NCI-H2081 treated with DMSO at 0.1 percent for 48 hours (cell line): Measurements from ENCODE around the gene ULBP1.
"Not testable (repeated sequence)": the region's sequence is repeated elsewhere in the genome, so short reads cannot be mapped to it uniquely, and the experiment has no call there.

ENCODE experiments used
- DNase-seq: peaks from one replicate; lab custom pipeline; 2025; lab: John Stamatoyannopoulos, UW

ULBP1 gene

GRCh38 chr6:149975400-149975799 is 11.7 kb downstream of the ULBP1 start:
- no peak for DNase-seq

DNA sequence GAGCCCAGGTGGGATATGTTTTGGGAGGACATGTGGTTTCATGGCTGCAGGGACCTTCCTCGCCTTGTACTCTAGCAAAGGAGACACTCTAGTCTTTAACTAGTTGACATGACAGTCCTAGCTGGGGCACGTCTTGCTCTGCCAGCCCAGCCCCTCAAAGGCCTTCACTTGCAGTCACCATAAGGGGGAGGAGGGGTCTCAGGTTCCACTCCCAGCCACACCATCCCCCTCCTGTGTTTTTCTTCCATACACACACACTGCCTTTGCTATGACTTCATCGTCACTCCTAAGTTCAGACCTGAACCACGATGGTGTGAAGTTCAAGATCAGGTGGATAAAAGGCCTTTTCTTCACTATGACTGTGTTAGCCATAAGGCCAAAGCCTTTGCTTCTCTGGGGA is 13.5 kb downstream of the ULBP1 start:
- DNase-seq, result no peak

GRCh38 chr6:149978610-149979009 is 14.9 kb downstream of the ULBP1 start:
- DNase-seq, result no peak

DNA sequence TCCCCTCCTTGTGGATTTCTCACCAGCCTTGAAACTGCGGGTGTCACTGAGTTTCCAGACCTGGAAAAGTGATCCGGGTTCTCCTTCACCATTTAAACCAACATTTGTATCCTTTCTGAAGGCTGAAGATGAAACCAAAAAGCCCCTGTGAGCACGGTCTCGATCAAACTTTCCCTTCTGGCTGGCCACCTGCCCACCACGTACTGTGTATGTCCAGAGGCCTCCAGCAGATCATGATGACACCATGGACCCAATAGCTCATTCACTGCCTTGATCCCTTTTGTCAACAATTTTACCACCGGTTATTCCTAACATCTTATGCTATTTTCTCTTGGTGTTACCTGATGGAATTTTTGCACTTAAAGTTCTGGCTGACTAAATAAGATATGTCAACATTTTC is 15.6 kb downstream of the ULBP1 start:
- no peak for DNase-seq

DNA sequence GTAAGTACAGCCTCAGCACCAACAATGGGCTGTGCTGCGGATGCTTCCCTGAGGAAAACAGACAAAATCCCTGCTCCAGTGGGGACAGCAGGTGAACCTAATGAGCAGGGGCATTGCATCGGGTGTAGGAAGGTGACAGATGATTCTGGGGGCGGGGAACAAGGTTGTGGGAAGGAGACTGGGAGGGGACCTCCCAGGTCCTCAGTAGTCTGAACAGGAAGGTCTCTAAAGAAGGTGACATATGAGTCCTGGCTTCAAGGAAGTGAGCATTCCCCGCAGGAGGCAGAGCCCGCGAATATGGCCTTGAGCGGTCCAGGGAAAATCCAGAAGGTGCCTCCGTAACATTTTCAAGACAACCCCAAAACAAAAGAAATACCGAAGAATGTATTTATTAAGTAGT is 19.4 kb downstream of the ULBP1 start:
- no peak for DNase-seq

GRCh38 chr6:149984773-149985172 is 21.0 kb downstream of the ULBP1 start:
- DNase-seq, result no peak

DNA sequence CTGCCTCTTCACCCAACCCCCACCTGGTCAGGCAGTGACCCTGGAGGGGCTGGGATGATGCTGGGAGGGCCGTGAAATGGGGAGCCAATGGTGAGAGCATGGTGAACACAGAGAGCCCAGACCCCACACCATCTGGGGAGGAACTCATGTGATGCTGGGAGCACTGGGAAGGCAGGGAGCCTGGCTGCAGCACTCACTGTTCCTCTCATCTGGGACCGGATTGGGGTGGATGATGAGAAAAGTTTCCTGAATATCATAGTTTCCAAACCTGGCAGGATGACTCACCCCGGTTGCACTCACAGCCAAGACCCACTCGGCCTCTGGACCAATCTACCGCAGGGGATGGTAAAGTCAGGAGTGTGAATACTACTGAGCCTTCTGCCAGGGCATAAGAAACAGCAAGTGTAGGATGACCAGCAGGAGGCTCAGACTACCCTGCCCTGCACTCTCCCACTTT is 21.8 kb downstream of the ULBP1 start:
- no peak for DNase-seq

GRCh38 chr6:149987602-149988107 is 23.9 kb downstream of the ULBP1 start:
- no peak for DNase-seq

- DNase-seq, result no peak
Observed at GRCh38 chr6:149988550-149989346, 25.0 kb downstream of the ULBP1 start.

DNA sequence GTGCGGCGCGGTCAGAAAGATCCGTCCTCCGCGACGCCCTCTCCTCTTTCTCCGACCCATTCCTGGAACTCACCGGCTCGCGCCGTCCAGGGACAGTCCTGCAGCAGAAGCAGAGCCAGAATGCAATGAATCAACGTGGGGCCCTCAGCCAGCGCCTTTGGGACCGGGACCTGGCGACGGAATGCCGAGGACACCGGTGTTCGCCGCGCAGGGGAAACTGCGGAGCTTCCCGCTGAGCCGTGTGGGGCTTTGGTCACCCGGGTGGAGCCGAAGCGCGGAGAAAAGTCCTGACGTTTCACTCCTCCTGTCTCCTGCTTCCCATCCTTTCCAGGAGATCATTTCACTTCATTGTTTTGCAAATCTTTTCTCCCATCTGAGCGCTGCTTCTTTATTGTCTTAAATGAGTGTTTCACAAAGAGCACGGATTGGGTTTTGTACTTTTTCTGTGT is 26.5 kb downstream of the ULBP1 start:
- no peak for DNase-seq

DNA sequence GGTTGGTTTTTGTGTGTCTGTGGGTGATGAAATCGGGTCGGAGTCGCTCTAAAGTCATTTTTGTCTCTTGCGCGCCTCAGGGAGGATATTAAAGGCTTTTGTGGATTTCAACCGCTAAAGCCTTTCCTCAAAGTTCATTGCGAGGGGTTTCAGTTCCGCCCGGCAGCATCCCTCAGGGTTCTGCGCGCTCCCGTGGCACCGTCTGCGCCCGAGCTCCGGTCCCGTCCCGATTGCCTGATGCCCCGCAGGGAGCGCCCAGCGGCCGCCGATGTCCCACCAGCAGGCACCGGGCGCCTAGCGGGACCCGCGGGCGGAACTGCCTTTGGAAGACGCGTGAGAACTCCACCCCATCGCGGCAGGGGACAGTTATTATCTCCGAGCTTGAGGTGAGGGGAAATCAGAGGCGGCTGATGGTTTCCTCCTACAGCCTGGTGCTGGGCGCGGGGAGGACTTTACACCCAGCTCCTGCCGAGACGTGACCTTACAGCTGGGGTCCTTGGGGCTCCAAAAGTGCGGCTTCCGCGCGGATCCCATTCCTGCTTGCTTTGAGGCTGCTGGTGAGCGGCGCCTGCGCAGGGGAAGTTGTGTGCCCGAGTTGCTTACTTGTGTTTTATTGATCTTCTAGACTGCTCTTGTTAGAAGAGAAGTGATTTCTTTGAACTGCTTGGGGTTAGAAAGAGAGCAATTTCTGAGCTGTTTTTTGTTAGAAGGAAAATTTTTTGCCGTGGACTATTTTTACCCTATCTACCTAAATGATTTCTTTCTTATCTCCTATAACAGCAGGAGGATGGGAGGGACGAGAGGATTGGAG is 27.1 kb downstream of the ULBP1 start:
- DNase-seq, result no peak

DNA sequence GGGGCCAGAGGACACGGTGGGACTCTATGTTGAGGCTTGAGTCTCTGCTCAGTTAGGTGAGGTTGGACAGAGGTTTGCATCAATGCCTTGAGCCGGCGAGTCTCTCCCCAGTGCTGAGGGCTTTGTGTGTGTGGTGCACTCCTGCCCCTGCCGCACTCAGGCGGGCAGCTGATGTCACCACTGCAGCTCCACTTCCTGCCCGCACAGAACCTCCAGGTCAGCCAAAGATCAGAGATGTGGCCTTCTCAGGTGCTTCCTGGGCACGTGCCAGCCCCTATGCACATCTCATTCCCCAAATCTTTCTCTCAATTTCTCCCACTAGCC is 27.7 kb downstream of the ULBP1 start:
- DNase-seq, result not testable (repeated sequence)

GRCh38 chr6:149991838-149992237 is 28.1 kb downstream of the ULBP1 start:
- DNase-seq, result no peak

DNA sequence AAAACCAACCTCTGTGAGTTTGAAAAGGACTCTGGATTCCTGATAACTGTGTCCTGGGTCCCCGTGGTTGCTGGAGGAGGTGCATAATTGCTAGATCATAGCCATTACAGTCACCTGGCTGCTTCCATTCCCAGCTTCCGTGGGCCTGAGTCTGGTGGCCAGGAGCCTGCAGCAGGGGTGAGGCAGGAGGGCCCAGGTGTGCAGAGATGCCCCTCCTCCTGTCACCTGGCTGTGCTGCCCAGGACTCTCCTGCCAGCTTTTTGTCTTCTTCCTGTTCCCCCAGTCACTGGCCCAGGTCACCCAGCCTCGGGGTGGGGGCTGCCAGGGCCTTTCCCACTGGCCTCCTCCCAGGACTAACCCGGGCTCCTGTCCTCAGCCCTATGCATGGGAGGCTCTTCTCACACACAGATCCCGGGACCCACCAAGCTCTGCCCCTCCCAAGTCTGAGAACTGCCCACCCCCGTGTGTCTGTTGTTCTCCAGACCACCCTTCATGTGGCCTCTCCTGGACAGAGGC is 31.6 kb downstream of the ULBP1 start:
- DNase-seq, result no peak

GRCh38 chr6:149995971-149996370 is 32.2 kb downstream of the ULBP1 start:
- no peak for DNase-seq

GRCh38 chr6:149999636-150000035 is 35.9 kb downstream of the ULBP1 start:
- no peak for DNase-seq

DNA sequence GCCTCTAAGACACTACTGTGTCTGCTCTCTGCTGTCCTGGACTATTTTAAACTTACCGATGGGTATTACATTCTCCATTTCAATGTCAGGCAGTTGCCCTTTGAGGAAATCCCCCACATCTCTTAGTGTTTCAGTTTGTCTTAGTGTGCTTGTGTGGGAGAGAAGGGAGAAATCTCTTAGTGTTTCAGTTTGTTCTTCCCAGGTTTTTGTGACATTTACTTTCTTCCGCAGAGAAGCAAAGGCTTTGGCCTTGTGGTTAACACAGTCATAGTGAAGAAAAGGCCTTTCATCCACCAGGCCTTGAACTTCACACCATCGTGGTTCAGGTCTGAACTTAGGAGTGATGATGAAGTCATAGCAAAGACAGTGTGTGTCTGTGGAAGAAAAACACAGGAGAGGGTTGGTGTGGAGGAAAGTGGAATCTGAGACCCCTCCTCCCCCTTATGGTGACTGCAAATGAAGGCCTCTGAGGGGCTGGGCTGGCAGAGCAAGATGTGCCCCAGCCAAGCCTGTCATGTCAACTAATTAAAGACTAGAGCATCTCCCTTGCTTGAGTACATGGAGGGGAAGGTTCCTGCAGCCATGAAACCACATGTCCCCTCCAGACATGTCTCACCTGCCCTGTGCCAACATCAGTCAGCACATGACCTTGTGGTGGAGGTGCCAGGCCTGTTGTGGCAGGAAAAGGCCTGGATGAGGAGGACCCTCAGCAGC is 37.7 kb downstream of the ULBP1 start:
- no peak for DNase-seq

DNA sequence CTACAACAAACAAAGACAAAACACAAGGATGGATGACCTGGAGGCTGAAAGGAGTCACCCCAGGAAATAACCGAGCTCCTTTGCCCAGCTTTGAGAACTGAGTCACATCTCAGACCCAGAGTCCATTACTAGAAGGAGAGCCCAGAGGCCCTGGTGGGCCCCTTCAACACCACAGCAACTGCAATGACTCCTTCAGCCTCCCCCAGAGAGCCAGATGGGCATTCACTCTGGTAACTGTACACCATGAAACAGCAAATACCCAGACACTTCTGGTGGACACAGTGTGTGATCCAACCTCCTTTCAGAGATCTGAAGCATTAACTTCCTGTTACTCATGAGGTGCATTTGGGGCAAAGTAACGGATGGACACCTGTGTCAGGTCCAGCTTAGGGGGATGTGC is 39.0 kb downstream of the ULBP1 start:
- no peak for DNase-seq

GRCh38 chr6:150003599-150003998 is 39.9 kb downstream of the ULBP1 start:
- not testable (repeated sequence) for DNase-seq

GRCh38 chr6:150004101-150004782 is 40.5 kb downstream of the ULBP1 start:
- DNase-seq, result no peak
